ENCODE measurements around the gene CDK3.
A peak's percentile ranks its signal among the peaks of the same experiment; 100 is the strongest.

Gene CDK3

GRCh38 chr17:75976175-75976848 is 24.3 kb upstream of the CDK3 start:
- no peaks in the 10 kb centered on the region for H3K9me3 ChIP-seq (ENCODE audit: control insufficient read depth, low read length)
- WGBS, 2 experiments (ENCODE audit: insufficient coverage in 2 of 2), result 80 to 100% methylated on average over 3 to 4 of the region's 9 CpGs
- H3K27ac ChIP-seq (ENCODE audit: low read depth, low read length, severe bottlenecking), result no peak overlapping the region
- no peaks in the 10 kb centered on the region for H3K4me1 ChIP-seq (ENCODE audit: control insufficient read depth, insufficient read depth, low read length, poor library complexity, severe bottlenecking)
- H3K4me3 ChIP-seq (ENCODE audit: extremely low read depth, insufficient read depth, low read length, poor library complexity, severe bottlenecking), result no peak overlapping the region
- H3K36me3 ChIP-seq (ENCODE audit: control insufficient read depth, insufficient read depth, low read length), result peaks cover 52% of the 10 kb centered on the region

GRCh38 chr17:75978938-75979704 is 21.5 kb upstream of the CDK3 start, which contains the start of the genes ACOX1 and TEN1:
ACOX1 (minus strand) TSS chr17:75979166; CDS start chr17:75979073, 93 bp downstream.
TEN1 (plus strand) TSS chr17:75979240; CDS start chr17:75986193, 6,953 bp downstream.
- Histone ChIP-seq H3K9me3 (ENCODE audit: control insufficient read depth, low read length) (no peaks in the 10 kb centered on the region), H3K4me3 (ENCODE audit: extremely low read depth, insufficient read depth, low read length, poor library complexity, severe bottlenecking) (peak within 1 kb of the TSS; percentile 72), H3K4me1 (ENCODE audit: control insufficient read depth, insufficient read depth, low read length, poor library complexity, severe bottlenecking) (peaks cover 12% of the 10 kb centered on the region), H3K27ac (ENCODE audit: low read depth, low read length, severe bottlenecking) (peak within 1 kb of the TSS; percentile 97), H3K36me3 (ENCODE audit: control insufficient read depth, insufficient read depth, low read length) (peaks cover 26% of the 10 kb centered on the region)
- WGBS, 2 experiments (ENCODE audit: insufficient coverage in 2 of 2), result 0% methylated on average over 55 to 57 of the region's 72 CpGs

- WGBS, 2 experiments (ENCODE audit: insufficient coverage in 2 of 2), result 9 to 13% methylated on average over 15 to 17 of the region's 19 CpGs
- Histone ChIP-seq H3K36me3 (ENCODE audit: control insufficient read depth, insufficient read depth, low read length) (peaks cover 21% of the 10 kb centered on the region), H3K9me3 (ENCODE audit: control insufficient read depth, low read length) (no peaks in the 10 kb centered on the region), H3K27ac (ENCODE audit: low read depth, low read length, severe bottlenecking) (peak overlapping the region; percentile 97), H3K4me1 (ENCODE audit: control insufficient read depth, insufficient read depth, low read length, poor library complexity, severe bottlenecking) (peaks cover 12% of the 10 kb centered on the region), H3K4me3 (ENCODE audit: extremely low read depth, insufficient read depth, low read length, poor library complexity, severe bottlenecking) (peak overlapping the region; percentile 72)
These were observed 20.9 kb upstream of the CDK3 start for GRCh38 chr17:75979705-75980187.

GRCh38 chr17:75980188-75981018 is 20.3 kb upstream of the CDK3 start:
- WGBS, 2 experiments (ENCODE audit: insufficient coverage in 2 of 2), result 72 to 81% methylated on average over 5 to 7 of the region's 18 CpGs
- Histone ChIP-seq H3K4me1 (ENCODE audit: control insufficient read depth, insufficient read depth, low read length, poor library complexity, severe bottlenecking) (peaks cover 12% of the 10 kb centered on the region), H3K9me3 (ENCODE audit: control insufficient read depth, low read length) (no peaks in the 10 kb centered on the region), H3K4me3 (ENCODE audit: extremely low read depth, insufficient read depth, low read length, poor library complexity, severe bottlenecking) (peak overlapping the region; percentile 72), H3K27ac (ENCODE audit: low read depth, low read length, severe bottlenecking) (peak overlapping the region; percentile 97), H3K36me3 (ENCODE audit: control insufficient read depth, insufficient read depth, low read length) (peaks cover 17% of the 10 kb centered on the region)

- Histone ChIP-seq H3K4me1 (ENCODE audit: control insufficient read depth, insufficient read depth, low read length, poor library complexity, severe bottlenecking) (peaks cover 12% of the 10 kb centered on the region), H3K27ac (ENCODE audit: low read depth, low read length, severe bottlenecking) (no peak overlapping the region)
- 97 to 100% methylated on average over 3 to 5 of the region's 7 CpGs for WGBS, 2 experiments (ENCODE audit: insufficient coverage in 2 of 2)
These were observed 19.5 kb upstream of the CDK3 start for GRCh38 chr17:75981019-75981615.

GRCh38 chr17:75983501-75984181 is 17.0 kb upstream of the CDK3 start:
- H3K4me3 ChIP-seq (ENCODE audit: extremely low read depth, insufficient read depth, low read length, poor library complexity, severe bottlenecking), result no peak overlapping the region
- no peaks in the 10 kb centered on the region for H3K9me3 ChIP-seq (ENCODE audit: control insufficient read depth, low read length)
- H3K27ac ChIP-seq (ENCODE audit: low read depth, low read length, severe bottlenecking), result no peak overlapping the region
- H3K4me1 ChIP-seq (ENCODE audit: control insufficient read depth, insufficient read depth, low read length, poor library complexity, severe bottlenecking), result peaks cover 12% of the 10 kb centered on the region
- H3K36me3 ChIP-seq (ENCODE audit: control insufficient read depth, insufficient read depth, low read length), result no peaks in the 10 kb centered on the region
- WGBS, 2 experiments (ENCODE audit: insufficient coverage in 2 of 2), result 13 to 39% methylated on average over 4 to 5 of the region's 6 CpGs

More at GRCh38 chr17:75981019-75981615, 19.5 kb upstream of the CDK3 start:
- H3K36me3 ChIP-seq (ENCODE audit: control insufficient read depth, insufficient read depth, low read length), result peaks cover 12% of the 10 kb centered on the region
- H3K9me3 ChIP-seq (ENCODE audit: control insufficient read depth, low read length), result no peaks in the 10 kb centered on the region
- no peak overlapping the region for H3K4me3 ChIP-seq (ENCODE audit: extremely low read depth, insufficient read depth, low read length, poor library complexity, severe bottlenecking)

- Histone ChIP-seq H3K4me3 (ENCODE audit: extremely low read depth, insufficient read depth, low read length, poor library complexity, severe bottlenecking) (no peak overlapping the region), H3K4me1 (ENCODE audit: control insufficient read depth, insufficient read depth, low read length, poor library complexity, severe bottlenecking) (peaks cover 12% of the 10 kb centered on the region), H3K36me3 (ENCODE audit: control insufficient read depth, insufficient read depth, low read length) (no peaks in the 10 kb centered on the region), H3K9me3 (ENCODE audit: control insufficient read depth, low read length) (no peaks in the 10 kb centered on the region), H3K27ac (ENCODE audit: low read depth, low read length, severe bottlenecking) (no peak overlapping the region)
- 100% methylated on average over 1 of the region's 4 CpGs; no CpG with 5 or more reads in 1 of the 2 experiments for WGBS, 2 experiments (ENCODE audit: insufficient coverage in 2 of 2)
These were observed 14.7 kb upstream of the CDK3 start for GRCh38 chr17:75985986-75986385.

GRCh38 chr17:75987041-75987440 is 13.6 kb upstream of the CDK3 start:
- no peak overlapping the region for H3K27ac ChIP-seq (ENCODE audit: low read depth, low read length, severe bottlenecking)
- H3K36me3 ChIP-seq (ENCODE audit: control insufficient read depth, insufficient read depth, low read length), result no peaks in the 10 kb centered on the region
- H3K4me3 ChIP-seq (ENCODE audit: extremely low read depth, insufficient read depth, low read length, poor library complexity, severe bottlenecking), result no peak overlapping the region
- WGBS, 2 experiments (ENCODE audit: insufficient coverage in 2 of 2), result 94 to 100% methylated on average over 1 to 2 of the region's 4 CpGs
- no peaks in the 10 kb centered on the region for H3K9me3 ChIP-seq (ENCODE audit: control insufficient read depth, low read length)
- H3K4me1 ChIP-seq (ENCODE audit: control insufficient read depth, insufficient read depth, low read length, poor library complexity, severe bottlenecking), result peaks cover 12% of the 10 kb centered on the region

- 82 to 87% methylated on average over 9 of the region's 9 CpGs for WGBS, 2 experiments (ENCODE audit: insufficient coverage in 2 of 2)
These were observed 9.3 kb upstream of the CDK3 start for GRCh38 chr17:75991396-75991795.

More at GRCh38 chr17:75991396-75991795, 9.3 kb upstream of the CDK3 start:
- Histone ChIP-seq H3K27ac (ENCODE audit: low read depth, low read length, severe bottlenecking) (no peak overlapping the region), H3K4me3 (ENCODE audit: extremely low read depth, insufficient read depth, low read length, poor library complexity, severe bottlenecking) (no peak overlapping the region), H3K36me3 (ENCODE audit: control insufficient read depth, insufficient read depth, low read length) (peaks cover 8% of the 10 kb centered on the region), H3K4me1 (ENCODE audit: control insufficient read depth, insufficient read depth, low read length, poor library complexity, severe bottlenecking) (no peaks in the 10 kb centered on the region), H3K9me3 (ENCODE audit: control insufficient read depth, low read length) (no peaks in the 10 kb centered on the region)
